ENCODE data around the gene LGR6. TPM values are rescaled to one million over a fixed set of nuclear protein-coding genes. Genes with fewer than 3 reads are reported as not detected.

Gene LGR6
- polyA plus RNA-seq, 1 donor from 2014 or later, result not detected

DNA sequence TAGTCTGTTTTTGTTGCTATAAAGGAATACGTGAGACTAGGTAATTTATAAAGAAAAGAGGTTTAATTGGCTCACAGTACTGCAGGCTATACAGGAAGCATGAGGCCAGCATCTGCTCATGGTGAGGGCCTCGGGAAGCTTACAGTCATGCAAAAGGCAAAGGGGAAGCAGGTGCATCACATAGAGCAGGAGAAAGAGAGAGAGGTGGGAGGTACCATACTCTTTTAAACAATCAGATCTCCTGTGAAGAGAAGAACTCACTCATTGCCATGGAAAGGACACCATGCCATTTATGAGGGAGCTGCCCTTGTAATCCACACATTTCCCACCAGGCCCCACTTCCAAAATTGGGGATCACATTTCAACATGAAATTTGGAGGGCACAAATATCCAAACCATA lies 167.6 kb downstream of the LGR6 start:
- Histone ChIP-seq H3K9me3 (ENCODE audit: low read length) (no peaks in the 10 kb centered on the region), H3K79me2 (replicated peaks; ENCODE audit: insufficient read depth, low read length) (no peaks in the 10 kb centered on the region), H3K36me3 (ENCODE audit: insufficient read depth, low read length) (no peaks in the 10 kb centered on the region), H3K27ac (ENCODE audit: low read length) (no peak overlapping the region), H3K27me3 (ENCODE audit: insufficient read depth, low read depth, low read length) (no peaks in the 10 kb centered on the region), H3K9ac (ENCODE audit: low read length) (no peak overlapping the region), H3K9me2 (ENCODE audit: insufficient read depth, low read length) (no peaks in the 10 kb centered on the region), H3K4me3 (ENCODE audit: low read length) (no peak overlapping the region), H3K4me2 (ENCODE audit: low read length) (no peak overlapping the region), H2AFZ (ENCODE audit: low read depth, low read length) (no peak overlapping the region), H4K20me1 (ENCODE audit: insufficient read depth) (no peaks in the 10 kb centered on the region), H3F3A (ENCODE audit: insufficient read depth, low read length, poor library complexity, severe bottlenecking) (no peaks in the 10 kb centered on the region)
- no peak for TF ChIP-seq RAD21 (conservative IDR thresholded peaks at IDR 0.05)
- no peak for TF ChIP-seq EP300 (conservative IDR thresholded peaks at IDR 0.05; ENCODE audit: poor library complexity, severe bottlenecking)
- TF ChIP-seq EZH2 (IDR thresholded peaks at IDR 0.05; ENCODE audit: borderline replicate concordance, insufficient read depth, low read length, poor library complexity, severe bottlenecking), result no peak
- TF ChIP-seq TAF1 (IDR thresholded peaks at IDR 0.05; ENCODE audit: low read depth), result no peak
- TF ChIP-seq, protein P1, sequence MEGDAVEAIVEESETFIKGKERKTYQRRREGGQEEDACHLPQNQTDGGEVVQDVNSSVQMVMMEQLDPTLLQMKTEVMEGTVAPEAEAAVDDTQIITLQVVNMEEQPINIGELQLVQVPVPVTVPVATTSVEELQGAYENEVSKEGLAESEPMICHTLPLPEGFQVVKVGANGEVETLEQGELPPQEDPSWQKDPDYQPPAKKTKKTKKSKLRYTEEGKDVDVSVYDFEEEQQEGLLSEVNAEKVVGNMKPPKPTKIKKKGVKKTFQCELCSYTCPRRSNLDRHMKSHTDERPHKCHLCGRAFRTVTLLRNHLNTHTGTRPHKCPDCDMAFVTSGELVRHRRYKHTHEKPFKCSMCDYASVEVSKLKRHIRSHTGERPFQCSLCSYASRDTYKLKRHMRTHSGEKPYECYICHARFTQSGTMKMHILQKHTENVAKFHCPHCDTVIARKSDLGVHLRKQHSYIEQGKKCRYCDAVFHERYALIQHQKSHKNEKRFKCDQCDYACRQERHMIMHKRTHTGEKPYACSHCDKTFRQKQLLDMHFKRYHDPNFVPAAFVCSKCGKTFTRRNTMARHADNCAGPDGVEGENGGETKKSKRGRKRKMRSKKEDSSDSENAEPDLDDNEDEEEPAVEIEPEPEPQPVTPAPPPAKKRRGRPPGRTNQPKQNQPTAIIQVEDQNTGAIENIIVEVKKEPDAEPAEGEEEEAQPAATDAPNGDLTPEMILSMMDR (IDR thresholded peaks at IDR 0.05; ENCODE audit: poor library complexity, severe bottlenecking), result no peak
- TF ChIP-seq, protein P2, sequence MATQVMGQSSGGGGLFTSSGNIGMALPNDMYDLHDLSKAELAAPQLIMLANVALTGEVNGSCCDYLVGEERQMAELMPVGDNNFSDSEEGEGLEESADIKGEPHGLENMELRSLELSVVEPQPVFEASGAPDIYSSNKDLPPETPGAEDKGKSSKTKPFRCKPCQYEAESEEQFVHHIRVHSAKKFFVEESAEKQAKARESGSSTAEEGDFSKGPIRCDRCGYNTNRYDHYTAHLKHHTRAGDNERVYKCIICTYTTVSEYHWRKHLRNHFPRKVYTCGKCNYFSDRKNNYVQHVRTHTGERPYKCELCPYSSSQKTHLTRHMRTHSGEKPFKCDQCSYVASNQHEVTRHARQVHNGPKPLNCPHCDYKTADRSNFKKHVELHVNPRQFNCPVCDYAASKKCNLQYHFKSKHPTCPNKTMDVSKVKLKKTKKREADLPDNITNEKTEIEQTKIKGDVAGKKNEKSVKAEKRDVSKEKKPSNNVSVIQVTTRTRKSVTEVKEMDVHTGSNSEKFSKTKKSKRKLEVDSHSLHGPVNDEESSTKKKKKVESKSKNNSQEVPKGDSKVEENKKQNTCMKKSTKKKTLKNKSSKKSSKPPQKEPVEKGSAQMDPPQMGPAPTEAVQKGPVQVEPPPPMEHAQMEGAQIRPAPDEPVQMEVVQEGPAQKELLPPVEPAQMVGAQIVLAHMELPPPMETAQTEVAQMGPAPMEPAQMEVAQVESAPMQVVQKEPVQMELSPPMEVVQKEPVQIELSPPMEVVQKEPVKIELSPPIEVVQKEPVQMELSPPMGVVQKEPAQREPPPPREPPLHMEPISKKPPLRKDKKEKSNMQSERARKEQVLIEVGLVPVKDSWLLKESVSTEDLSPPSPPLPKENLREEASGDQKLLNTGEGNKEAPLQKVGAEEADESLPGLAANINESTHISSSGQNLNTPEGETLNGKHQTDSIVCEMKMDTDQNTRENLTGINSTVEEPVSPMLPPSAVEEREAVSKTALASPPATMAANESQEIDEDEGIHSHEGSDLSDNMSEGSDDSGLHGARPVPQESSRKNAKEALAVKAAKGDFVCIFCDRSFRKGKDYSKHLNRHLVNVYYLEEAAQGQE (IDR thresholded peaks at IDR 0.05; ENCODE audit: borderline replicate concordance), result no peak
- TF ChIP-seq MXI1 (conservative IDR thresholded peaks at IDR 0.05; ENCODE audit: poor library complexity, severe bottlenecking), result no peak
- TF ChIP-seq SMC3 (conservative IDR thresholded peaks at IDR 0.05; ENCODE audit: poor library complexity), result no peak
- no peak for TF ChIP-seq POLR2AphosphoS5 (IDR thresholded peaks at IDR 0.05)

DNA sequence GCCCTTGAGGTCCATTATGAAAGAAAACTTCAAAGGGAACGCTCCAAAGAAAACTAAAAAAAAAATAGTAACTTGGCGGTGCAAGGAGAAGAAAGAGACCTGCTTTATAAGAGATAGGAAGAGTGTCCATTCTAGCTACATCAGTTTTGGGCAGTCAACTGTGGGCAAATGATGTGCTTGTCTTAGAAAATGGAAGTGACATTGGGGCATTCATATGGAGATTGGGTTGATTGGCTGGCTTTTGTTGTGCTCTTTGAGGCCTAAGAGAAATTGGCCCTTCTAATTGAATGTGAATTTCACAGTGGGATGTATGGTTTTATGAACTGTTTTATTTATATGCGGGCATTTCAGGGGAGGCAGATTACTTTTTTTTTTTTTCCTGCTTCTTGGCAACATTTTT lies 168.1 kb downstream of the LGR6 start:
- H3K9me2 ChIP-seq (ENCODE audit: insufficient read depth, low read length), result no peaks in the 10 kb centered on the region
- no peak overlapping the region for H3K4me2 ChIP-seq (ENCODE audit: low read length)
- H3K9ac ChIP-seq (ENCODE audit: low read length), result no peak overlapping the region
- no peaks in the 10 kb centered on the region for H3K36me3 ChIP-seq (ENCODE audit: insufficient read depth, low read length)
- H3K9me3 ChIP-seq (ENCODE audit: low read length), result no peaks in the 10 kb centered on the region
- H2AFZ ChIP-seq (ENCODE audit: low read depth, low read length), result no peak overlapping the region
- no peaks in the 10 kb centered on the region for H3F3A ChIP-seq (ENCODE audit: insufficient read depth, low read length, poor library complexity, severe bottlenecking)
- H3K27me3 ChIP-seq (ENCODE audit: insufficient read depth, low read depth, low read length), result no peaks in the 10 kb centered on the region
- H4K20me1 ChIP-seq (ENCODE audit: insufficient read depth), result no peaks in the 10 kb centered on the region
- no peaks in the 10 kb centered on the region for H3K79me2 ChIP-seq (replicated peaks; ENCODE audit: insufficient read depth, low read length)
- no peak overlapping the region for H3K4me3 ChIP-seq (ENCODE audit: low read length)
- TF ChIP-seq, protein P1 (IDR thresholded peaks at IDR 0.05; ENCODE audit: poor library complexity, severe bottlenecking), result no peak
- TF ChIP-seq EZH2 (IDR thresholded peaks at IDR 0.05; ENCODE audit: borderline replicate concordance, insufficient read depth, low read length, poor library complexity, severe bottlenecking) (no peak), RAD21 (conservative IDR thresholded peaks at IDR 0.05) (no peak), SMC3 (conservative IDR thresholded peaks at IDR 0.05; ENCODE audit: poor library complexity) (no peak), TAF1 (IDR thresholded peaks at IDR 0.05; ENCODE audit: low read depth) (no peak), EP300 (conservative IDR thresholded peaks at IDR 0.05; ENCODE audit: poor library complexity, severe bottlenecking) (no peak), POLR2AphosphoS5 (IDR thresholded peaks at IDR 0.05) (no peak), MXI1 (conservative IDR thresholded peaks at IDR 0.05; ENCODE audit: poor library complexity, severe bottlenecking) (no peak)
- TF ChIP-seq, protein P2 (IDR thresholded peaks at IDR 0.05; ENCODE audit: borderline replicate concordance), result no peak
- no peak overlapping the region for H3K27ac ChIP-seq (ENCODE audit: low read length)
